GM23248 (cell line): ENCODE data around the gene DNAL4. TPM values are rescaled to one million over a fixed set of nuclear protein-coding genes. Genes with fewer than 3 reads are reported as not detected.

Experiments used
- DNase-seq: peaks from one replicate; pipeline ENCODE4 v3.0.0-alpha.2; 2015
- H2AFZ ChIP-seq: fragments of 200-600 bp; sonication (generic); 2 replicates; pipeline ENCODE4 v1.6.1; 2016; ENCODE audit warnings: antibody characterized with exemption
- H3F3A ChIP-seq: fragments of 200-600 bp; sonication (generic); 2 replicates; pipeline ENCODE4 v1.6.1; 2016; ENCODE audit warnings: mild to moderate bottlenecking, antibody characterized with exemption, mixed run types; ENCODE audit not compliant: insufficient read depth
- H3K27ac ChIP-seq: fragments of 200-600 bp; sonication (generic); 2 replicates; pipeline ENCODE4 v1.5.1; 2016; ENCODE audit warnings: mild to moderate bottlenecking
- H3K27me3 ChIP-seq: fragments of 200-600 bp; sonication (generic); replicated peaks from 2 replicates; pipeline ENCODE4 v1.6.1; 2016; ENCODE audit warnings: mild to moderate bottlenecking; ENCODE audit not compliant: insufficient read depth
- H3K36me3 ChIP-seq: fragments of 200-600 bp; sonication (generic); 2 replicates; pipeline ENCODE4 v1.6.1; 2016; ENCODE audit warnings: low read depth, mild to moderate bottlenecking
- H3K4me1 ChIP-seq: fragments of 200-600 bp; sonication (generic); 2 replicates; pipeline ENCODE4 v1.6.1; 2016; ENCODE audit warnings: mild to moderate bottlenecking; ENCODE audit not compliant: insufficient read depth
- H3K4me2 ChIP-seq: fragments of 200-600 bp; sonication (generic); one replicate; pipeline ENCODE4 v1.6.1; 2016; ENCODE audit warnings: mild to moderate bottlenecking; ENCODE audit not compliant: unreplicated experiment
- H3K4me3 ChIP-seq: fragments of 200-600 bp; sonication (generic); 2 replicates; pipeline ENCODE4 v1.5.1; 2016; ENCODE audit warnings: mild to moderate bottlenecking
- H3K79me2 ChIP-seq: fragments of 200-600 bp; sonication (generic); 2 replicates; pipeline ENCODE4 v1.6.1; 2016; ENCODE audit warnings: mild to moderate bottlenecking; ENCODE audit not compliant: insufficient read depth
- H3K9ac ChIP-seq: fragments of 200-600 bp; sonication (generic); 2 replicates; pipeline ENCODE4 v1.6.1; 2016; ENCODE audit warnings: mild to moderate bottlenecking
- H3K9me2 ChIP-seq: fragments of 200-600 bp; sonication (generic); 2 replicates; pipeline ENCODE4 v1.6.1; 2016; ENCODE audit warnings: mixed run types, mild to moderate bottlenecking, moderate library complexity; ENCODE audit not compliant: insufficient read depth
- H3K9me3 ChIP-seq: fragments of 200-600 bp; sonication (generic); one replicate; pipeline ENCODE4 v1.6.1; 2017; ENCODE audit warnings: low read depth
- H4K20me1 ChIP-seq: fragments of 200-600 bp; sonication (generic); 2 replicates; pipeline ENCODE4 v1.6.0; 2016; ENCODE audit not compliant: insufficient read depth
- EZH2 ChIP-seq: fragments of 200-600 bp; sonication (generic); IDR thresholded peaks from 2 replicates; pipeline ENCODE4 v1.6.1; 2018; ENCODE audit warnings: antibody characterized with exemption, mild to moderate bottlenecking; ENCODE audit not compliant: insufficient read depth, poor library complexity, severe bottlenecking
- EZH2phosphoT487 ChIP-seq: fragments of 200-600 bp; sonication (generic); IDR thresholded peaks from 2 replicates; pipeline ENCODE4 v1.6.1; 2018; ENCODE audit warnings: antibody characterized with exemption, moderate library complexity, mild to moderate bottlenecking, low read depth; ENCODE audit not compliant: insufficient read depth
- WGBS, 2 experiments: methylation state at CpG; one replicate each; pipeline ENCODE4 v1.1.6; 2015 to 2017; ENCODE audit warnings: low lambda C conversion rate in 2 of 2, low coverage in 1 of 2; ENCODE audit errors: missing lambda C conversion rate in 2 of 2; 5-methylcytosine and 5-hydroxymethylcytosine counted together
- in situ Hi-C: fragments of 300-500 bp; cut with MboI; formaldehyde crosslinking; loops from 2 replicates; pipeline ENCODE4 v1.15.0; 2020
- polyA plus RNA-seq: library from polyadenylated mRNA; unstranded; fragments of >200 nt; fragmentation: Nextera tagmentation; extraction: Ambion mirVana; gene quantifications from 2 replicates; pipeline ENCODE4 v1.2.1, GENCODE V29; 2016
- total RNA-seq: library from RNA; depleted of rRNA; stranded (reverse); fragments of >200 nt; shearing (Covaris generic); gene quantifications from 2 replicates; pipeline ENCODE4 v1.2.3, GENCODE V29; 2014

Gene DNAL4
- total and polyA plus RNA-seq, 2 experiments from 2014 or later: 14.2 to 18.9 TPM

GRCh38 chr22:38755155-38755910 is 38.6 kb downstream of the DNAL4 start:
- no peak for TF ChIP-seq EZH2
- no peak for TF ChIP-seq EZH2phosphoT487
- Histone ChIP-seq H3K27ac (peak overlapping the region; percentile 91), H3K4me2 (peak overlapping the region; percentile 87), H3K9me2 (no peaks in the 10 kb centered on the region), H3K79me2 (peaks cover 28% of the 10 kb centered on the region), H3K9ac (peak overlapping the region; percentile 85), H3K27me3 (no peaks in the 10 kb centered on the region), H3K4me3 (peak overlapping the region; percentile 74), H3K36me3 (peaks cover 11% of the 10 kb centered on the region; the same call in 1 of the 2 replicates), H3F3A (0 out of 2 replicates have a peak, but pooled peaks cover 9% of the 10 kb centered on the region), H3K9me3 (no peaks in the 10 kb centered on the region), H2AFZ (peak overlapping the region; percentile 68), H3K4me1 (peaks cover 5% of the 10 kb centered on the region; the same call in 1 of the 2 replicates), H4K20me1 (no peaks in the 10 kb centered on the region)
- WGBS, 2 experiments: 0% methylated on average over 24 to 68 of the region's 74 CpGs
- in situ Hi-C loops: no loop called here
- DNase-seq: peak; percentile 91

- Histone ChIP-seq H3K79me2 (peaks cover 28% of the 10 kb centered on the region), H3K4me3 (peak overlapping the region; percentile 74), H3K4me1 (peaks cover 5% of the 10 kb centered on the region; the same call in 1 of the 2 replicates), H3K4me2 (peak overlapping the region; percentile 87), H3K9me2 (no peaks in the 10 kb centered on the region), H3F3A (0 out of 2 replicates have a peak, but pooled peaks cover 9% of the 10 kb centered on the region), H3K36me3 (peaks cover 11% of the 10 kb centered on the region; the same call in 1 of the 2 replicates), H3K9me3 (no peaks in the 10 kb centered on the region), H3K9ac (peak overlapping the region; percentile 85), H4K20me1 (no peaks in the 10 kb centered on the region), H2AFZ (peak overlapping the region; percentile 68), H3K27me3 (no peaks in the 10 kb centered on the region), H3K27ac (peak overlapping the region; percentile 91)
- DNase-seq: peak; percentile 67
- WGBS, 2 experiments: 14 to 18% methylated on average over 12 of the region's 12 CpGs
- in situ Hi-C loops: no loop called here
- TF ChIP-seq EZH2phosphoT487 (no peak), EZH2 (no peak)
Measured at GRCh38 chr22:38754751-38755154, 39.2 kb downstream of the DNAL4 start.

GRCh38 chr22:38753948-38754750 is 39.8 kb downstream of the DNAL4 start:
- peaks cover 11% of the 10 kb centered on the region; the same call in 1 of the 2 replicates for H3K36me3 ChIP-seq
- H2AFZ ChIP-seq: peak overlapping the region; percentile 68
- no peaks in the 10 kb centered on the region for H4K20me1 ChIP-seq
- H3K27ac ChIP-seq: peak overlapping the region; percentile 91
- H3K9me2 ChIP-seq: no peaks in the 10 kb centered on the region
- in situ Hi-C loops: no loop called here
- H3K79me2 ChIP-seq: peaks cover 28% of the 10 kb centered on the region
- H3K4me1 ChIP-seq: peaks cover 5% of the 10 kb centered on the region; the same call in 1 of the 2 replicates
- H3F3A ChIP-seq: 0 out of 2 replicates have a peak, but pooled peaks cover 9% of the 10 kb centered on the region
- H3K9me3 ChIP-seq: no peaks in the 10 kb centered on the region
- peak; percentile 26 for DNase-seq
- no peak for TF ChIP-seq EZH2phosphoT487
- no peak for TF ChIP-seq EZH2
- WGBS, 2 experiments: 35 to 39% methylated on average over 12 of the region's 12 CpGs
- H3K27me3 ChIP-seq: no peaks in the 10 kb centered on the region
- H3K4me2 ChIP-seq: peak overlapping the region; percentile 87
- peak overlapping the region; percentile 74 for H3K4me3 ChIP-seq
- H3K9ac ChIP-seq: peak overlapping the region; percentile 85
